IPS-20b (cell line): ENCODE data around the gene DNAH8.
"Not testable (repeated sequence)": the region's sequence is repeated elsewhere in the genome, so short reads cannot be mapped to it uniquely, and the experiment has no call there.

ENCODE experiments used
- H3K27ac ChIP-seq: one replicate; pipeline ENCODE4 v1.5.1; 2013; ENCODE audit warnings: low read length
- H3K27me3 ChIP-seq: 2 replicates; pipeline ENCODE4 v1.6.1; 2013; ENCODE audit warnings: mild to moderate bottlenecking, low read length, inconsistent platforms; ENCODE audit not compliant: insufficient read depth
- H3K36me3 ChIP-seq: 2 replicates; pipeline ENCODE4 v1.6.1; 2013; ENCODE audit warnings: low read depth, mild to moderate bottlenecking, inconsistent platforms, low read length, moderate library complexity; ENCODE audit not compliant: insufficient read depth
- H3K4me1 ChIP-seq: 2 replicates; pipeline ENCODE4 v1.6.1; 2013; ENCODE audit warnings: mild to moderate bottlenecking, control low read depth, inconsistent platforms, low read length, moderate library complexity; ENCODE audit not compliant: insufficient read depth
- H3K4me3 ChIP-seq: 2 replicates; pipeline ENCODE4 v1.5.1; 2013; ENCODE audit warnings: mild to moderate bottlenecking, low read length, inconsistent platforms
- H3K9ac ChIP-seq: 2 replicates; pipeline ENCODE4 v1.6.1; 2013; ENCODE audit warnings: low read depth, mild to moderate bottlenecking, inconsistent platforms, low read length, moderate library complexity
- H3K9me3 ChIP-seq: 2 replicates; pipeline ENCODE4 v1.6.1; 2013; ENCODE audit warnings: mild to moderate bottlenecking, low read depth, low read length, inconsistent platforms; ENCODE audit not compliant: insufficient read depth

The DNAH8 gene

DNA sequence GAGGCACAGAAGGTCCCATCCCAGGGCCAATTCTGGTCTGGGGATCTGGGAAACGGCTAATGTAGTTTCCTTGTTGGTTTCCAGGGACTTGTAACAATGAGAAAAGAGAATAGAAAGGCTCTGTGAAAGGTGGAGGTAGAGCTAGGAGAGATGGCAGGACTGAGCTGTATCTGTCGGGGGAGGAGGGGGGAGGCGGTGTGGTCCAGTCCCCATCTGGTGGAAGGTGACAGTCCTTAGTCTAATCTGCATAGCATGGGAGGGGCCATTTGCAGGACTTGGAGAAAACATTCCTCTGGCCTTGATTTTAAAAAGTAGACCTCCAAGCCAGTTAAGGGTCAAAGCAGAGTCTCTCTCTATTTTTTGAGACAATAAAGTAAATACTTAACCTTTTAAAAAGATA lies 137.1 kb downstream of the DNAH8 start:
- Histone ChIP-seq H3K36me3 (no peaks in the 10 kb centered on the region), H3K9ac (no peak overlapping the region), H3K27ac (no peak overlapping the region), H3K9me3 (no peaks in the 10 kb centered on the region), H3K4me1 (peaks cover 13% of the 10 kb centered on the region; the same call in 1 of the 2 replicates), H3K4me3 (no peak overlapping the region), H3K27me3 (no peaks in the 10 kb centered on the region; the same call in 1 of the 2 replicates)

DNA sequence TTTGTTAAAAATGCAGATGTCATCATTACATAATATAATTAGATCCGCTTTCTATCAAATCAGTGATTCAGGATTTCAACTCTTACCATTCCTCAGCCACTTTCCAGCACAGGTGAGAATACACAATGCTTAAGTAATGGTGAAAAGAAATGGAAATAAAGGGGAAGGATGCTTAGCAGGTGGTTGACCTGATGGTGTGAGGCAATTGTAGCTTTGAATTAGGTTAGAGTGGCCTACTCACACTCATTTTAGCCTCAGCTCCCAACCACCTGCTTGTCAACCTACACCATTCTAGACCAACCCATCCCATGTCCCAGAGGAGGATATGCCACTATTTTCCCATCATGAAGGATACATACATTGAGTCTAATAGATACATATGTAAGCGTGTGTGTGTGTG lies 138.1 kb downstream of the DNAH8 start:
- H3K9ac ChIP-seq: no peak overlapping the region
- no peaks in the 10 kb centered on the region for H3K9me3 ChIP-seq
- H3K4me3 ChIP-seq: no peak overlapping the region
- H3K27me3 ChIP-seq: no peaks in the 10 kb centered on the region
- no peak overlapping the region for H3K27ac ChIP-seq
- peaks cover 13% of the 10 kb centered on the region; the same call in 1 of the 2 replicates for H3K4me1 ChIP-seq
- H3K36me3 ChIP-seq: no peaks in the 10 kb centered on the region

DNA sequence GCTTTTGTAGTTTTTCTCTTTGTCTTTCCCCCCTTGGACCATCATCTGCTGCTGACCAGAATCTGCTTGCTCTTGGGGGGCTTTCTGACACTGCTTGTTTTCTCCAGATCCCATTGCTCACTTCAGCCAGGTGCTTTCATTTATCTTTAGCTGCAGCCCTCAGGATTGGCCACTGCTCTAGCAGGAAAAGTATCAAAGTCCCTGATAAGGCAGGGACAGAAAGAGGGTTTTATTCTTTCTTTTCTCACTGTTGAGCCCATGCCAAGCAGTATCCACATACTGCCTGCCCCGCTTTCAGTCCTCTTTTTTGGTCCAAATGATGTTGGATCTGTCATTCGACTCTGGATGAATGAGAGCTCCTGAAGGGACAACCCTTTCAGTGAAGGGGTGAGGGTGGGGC lies 141.4 kb downstream of the DNAH8 start:
- Histone ChIP-seq H3K4me1 (peaks cover 8% of the 10 kb centered on the region; the same call in 1 of the 2 replicates), H3K9me3 (no peaks in the 10 kb centered on the region), H3K27ac (no peak overlapping the region), H3K9ac (no peak overlapping the region), H3K36me3 (no peaks in the 10 kb centered on the region), H3K4me3 (no peak overlapping the region), H3K27me3 (no peaks in the 10 kb centered on the region)

DNA sequence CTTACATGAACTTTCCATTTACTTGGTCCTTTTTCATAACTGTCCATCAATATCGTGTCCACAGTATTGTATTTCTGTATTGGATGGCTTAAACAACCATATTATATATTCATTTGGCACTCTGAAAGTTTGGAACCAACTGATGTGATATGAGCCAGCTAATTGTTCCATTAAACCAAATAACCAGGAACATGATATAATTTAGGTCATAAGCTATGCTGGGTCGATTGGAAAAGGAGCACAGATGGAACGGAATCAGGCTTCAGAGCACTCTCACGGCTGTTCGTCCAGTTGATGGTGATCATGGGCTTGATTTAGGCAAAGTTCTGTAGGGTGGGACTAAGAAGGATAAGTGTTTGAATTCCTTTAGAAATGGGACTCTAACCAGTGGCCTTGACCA lies 142.7 kb downstream of the DNAH8 start:
- Histone ChIP-seq H3K4me1 (peaks cover 5% of the 10 kb centered on the region; the same call in 1 of the 2 replicates), H3K9ac (no peak overlapping the region), H3K4me3 (no peak overlapping the region), H3K9me3 (no peaks in the 10 kb centered on the region), H3K36me3 (no peaks in the 10 kb centered on the region), H3K27ac (no peak overlapping the region), H3K27me3 (no peaks in the 10 kb centered on the region)

DNA sequence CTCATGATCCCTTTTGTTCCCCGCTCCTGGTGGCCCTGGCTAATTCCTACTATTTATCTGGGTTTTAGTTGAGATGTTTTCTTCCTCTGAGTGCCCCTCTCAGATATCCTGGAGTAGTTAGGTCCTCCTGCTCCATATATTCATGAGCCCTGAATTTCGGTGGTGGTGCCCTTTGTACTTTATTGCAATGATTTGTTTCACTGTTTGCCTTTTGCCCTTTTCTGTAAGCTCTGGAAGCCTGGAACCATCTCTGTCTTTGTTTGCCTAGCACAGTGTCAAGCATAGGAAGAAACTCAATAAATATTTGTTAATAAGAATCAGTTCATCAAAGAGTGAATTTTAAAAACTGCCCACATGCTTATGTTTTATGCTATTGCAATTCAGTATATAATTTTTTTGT lies 144.9 kb downstream of the DNAH8 start:
- H3K4me1 ChIP-seq: no peaks in the 10 kb centered on the region
- H3K9me3 ChIP-seq: no peaks in the 10 kb centered on the region
- no peak overlapping the region for H3K27ac ChIP-seq
- H3K4me3 ChIP-seq: no peak overlapping the region
- H3K9ac ChIP-seq: no peak overlapping the region
- no peaks in the 10 kb centered on the region for H3K27me3 ChIP-seq
- H3K36me3 ChIP-seq: no peaks in the 10 kb centered on the region

DNA sequence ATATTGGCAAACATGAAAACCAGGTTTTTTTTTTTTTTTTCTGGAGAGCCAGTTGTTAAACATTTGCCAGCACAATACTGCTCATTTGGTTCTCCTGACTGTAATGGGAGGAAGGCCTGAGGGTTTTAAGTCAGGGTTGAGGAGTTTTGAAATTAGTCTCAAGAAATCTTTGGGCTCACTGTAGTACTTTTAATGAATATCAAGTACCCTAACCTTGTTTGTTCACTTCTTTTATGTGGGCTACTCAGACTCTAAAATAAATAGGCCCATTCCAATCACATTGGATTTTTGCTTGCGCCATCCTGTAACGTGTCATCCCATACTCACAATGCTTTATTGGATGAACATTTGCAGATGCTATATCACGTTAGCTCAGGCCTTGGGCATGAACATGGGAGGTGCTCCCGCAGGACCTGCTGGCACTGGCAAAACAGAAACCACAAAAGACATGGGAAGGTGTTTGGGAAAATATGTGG lies 146.9 kb downstream of the DNAH8 start:
- H3K27me3 ChIP-seq: no peaks in the 10 kb centered on the region
- no peaks in the 10 kb centered on the region for H3K4me1 ChIP-seq
- H3K36me3 ChIP-seq: no peaks in the 10 kb centered on the region
- no peaks in the 10 kb centered on the region for H3K9me3 ChIP-seq
- H3K9ac ChIP-seq: no peak overlapping the region
- no peak overlapping the region for H3K4me3 ChIP-seq
- no peak overlapping the region for H3K27ac ChIP-seq

DNA sequence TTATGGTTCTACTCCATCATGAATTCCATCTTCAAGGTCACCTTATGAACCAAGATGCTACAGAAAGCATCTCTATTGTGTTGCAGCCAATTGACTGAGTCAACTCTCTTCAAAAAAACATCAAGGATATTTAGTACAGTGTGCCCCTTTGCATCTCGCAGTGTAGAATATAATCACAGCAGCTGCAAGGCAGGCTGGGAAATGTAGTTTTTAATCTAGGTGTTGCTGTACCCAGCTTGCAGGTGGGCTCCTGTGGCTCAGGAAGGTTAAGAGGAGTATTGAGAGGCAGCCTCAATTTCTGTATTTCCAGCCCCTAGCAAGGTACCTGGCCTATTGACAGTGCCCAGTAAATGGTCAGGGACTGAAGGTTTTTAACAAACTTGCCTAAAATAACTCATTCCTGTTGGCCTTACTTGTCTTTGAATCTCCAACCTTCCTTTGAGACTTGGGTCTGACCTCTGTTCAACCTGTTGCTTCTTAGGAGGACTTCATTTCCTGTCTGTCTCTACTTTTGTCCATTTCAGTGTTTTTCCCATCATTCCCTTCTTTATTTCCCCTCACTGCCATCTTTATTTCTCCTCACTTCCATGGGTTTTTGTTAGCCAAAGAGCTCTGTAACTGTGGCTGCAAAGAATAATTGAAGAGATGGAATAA lies 150.5 kb downstream of the DNAH8 start:
- Histone ChIP-seq H3K27me3 (no peaks in the 10 kb centered on the region), H3K9me3 (no peaks in the 10 kb centered on the region), H3K4me3 (no peak overlapping the region), H3K27ac (no peak overlapping the region), H3K4me1 (no peaks in the 10 kb centered on the region), H3K36me3 (no peaks in the 10 kb centered on the region), H3K9ac (no peak overlapping the region)

DNA sequence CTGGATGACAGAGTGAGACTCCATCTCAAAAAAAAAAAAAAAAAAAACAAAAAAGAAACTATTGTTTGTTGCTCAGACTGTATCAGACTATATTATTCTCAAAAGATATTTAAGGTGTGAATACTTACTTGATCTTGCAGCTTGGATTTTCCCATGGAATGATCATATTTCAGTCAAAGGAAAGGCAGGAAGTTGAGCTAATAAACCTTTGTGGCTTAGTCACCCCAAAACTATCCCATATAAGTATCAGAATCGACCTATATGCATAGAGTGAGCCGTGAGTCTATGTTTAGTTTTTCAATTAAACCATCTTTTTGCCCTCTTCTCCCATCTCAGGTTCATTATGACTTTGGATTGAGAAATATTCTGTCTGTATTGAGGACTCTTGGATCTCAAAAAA lies 152.6 kb downstream of the DNAH8 start:
- H3K27ac ChIP-seq: no peak overlapping the region
- no peaks in the 10 kb centered on the region for H3K9me3 ChIP-seq
- H3K9ac ChIP-seq: no peak overlapping the region
- no peak overlapping the region for H3K4me3 ChIP-seq
- H3K27me3 ChIP-seq: no peaks in the 10 kb centered on the region
- no peaks in the 10 kb centered on the region for H3K36me3 ChIP-seq
- no peaks in the 10 kb centered on the region for H3K4me1 ChIP-seq

DNA sequence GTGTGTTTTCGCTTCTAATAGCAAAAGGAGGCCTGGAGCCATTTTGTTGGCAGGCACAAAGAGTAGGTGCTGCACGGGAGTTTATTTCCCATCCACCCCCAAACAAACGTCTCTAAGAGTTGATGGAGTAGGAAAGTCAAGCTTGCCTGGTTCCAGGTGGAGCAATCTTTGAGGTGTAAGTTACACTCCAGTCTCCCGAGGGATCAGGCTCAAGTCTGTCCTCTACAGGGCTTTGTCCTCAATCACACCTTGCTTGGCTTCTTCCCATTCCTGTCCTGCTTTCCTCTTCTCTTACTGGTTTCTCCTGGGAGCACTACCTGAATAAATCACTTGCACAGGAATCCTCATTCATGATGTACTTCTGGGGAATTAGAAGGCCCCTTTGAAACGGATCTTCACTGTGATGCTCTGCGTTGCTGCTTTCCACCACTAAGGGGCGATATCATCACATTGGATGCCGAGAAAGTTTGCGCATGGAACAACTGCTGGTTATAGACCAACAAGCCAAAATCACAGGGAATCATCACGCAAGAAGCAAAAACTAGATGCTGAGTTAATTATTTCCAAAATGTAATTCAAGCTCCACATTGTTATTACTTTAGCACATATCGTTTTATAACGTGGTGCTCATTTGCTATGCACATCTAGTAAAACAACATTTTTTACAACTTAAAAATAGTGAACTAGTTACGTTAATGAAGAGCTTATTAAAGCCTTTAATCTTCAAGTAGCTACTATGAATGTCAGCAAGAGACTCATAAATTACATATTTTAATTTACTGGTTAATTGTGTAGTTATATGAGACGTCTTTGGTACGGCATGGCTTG lies 156.8 kb downstream of the DNAH8 start:
- H3K4me1 ChIP-seq: no peaks in the 10 kb centered on the region
- no peak overlapping the region for H3K9ac ChIP-seq
- no peak overlapping the region for H3K4me3 ChIP-seq
- H3K27ac ChIP-seq: no peak overlapping the region
- H3K9me3 ChIP-seq: no peaks in the 10 kb centered on the region
- no peaks in the 10 kb centered on the region for H3K36me3 ChIP-seq
- no peaks in the 10 kb centered on the region for H3K27me3 ChIP-seq

DNA sequence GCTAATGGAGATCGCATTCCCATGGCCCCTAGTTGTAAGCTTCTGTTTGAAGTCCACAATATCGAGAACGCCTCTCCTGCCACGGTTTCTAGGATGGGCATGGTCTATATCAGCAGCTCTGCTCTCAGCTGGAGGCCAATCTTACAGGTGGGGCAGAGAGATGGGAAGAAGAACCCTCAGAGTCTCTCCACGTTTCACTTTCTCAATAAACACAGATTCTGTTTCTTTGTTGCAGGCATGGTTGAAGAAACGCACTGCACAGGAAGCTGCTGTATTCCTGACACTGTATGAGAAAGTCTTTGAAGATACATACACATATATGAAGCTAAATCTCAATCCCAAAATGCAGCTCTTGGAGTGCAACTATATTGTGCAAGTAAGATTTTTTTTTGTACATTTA lies 157.9 kb downstream of the DNAH8 start:
- Histone ChIP-seq H3K9me3 (no peaks in the 10 kb centered on the region), H3K4me3 (no peak overlapping the region), H3K4me1 (no peaks in the 10 kb centered on the region), H3K27ac (no peak overlapping the region), H3K9ac (no peak overlapping the region), H3K27me3 (no peaks in the 10 kb centered on the region), H3K36me3 (no peaks in the 10 kb centered on the region)

DNA sequence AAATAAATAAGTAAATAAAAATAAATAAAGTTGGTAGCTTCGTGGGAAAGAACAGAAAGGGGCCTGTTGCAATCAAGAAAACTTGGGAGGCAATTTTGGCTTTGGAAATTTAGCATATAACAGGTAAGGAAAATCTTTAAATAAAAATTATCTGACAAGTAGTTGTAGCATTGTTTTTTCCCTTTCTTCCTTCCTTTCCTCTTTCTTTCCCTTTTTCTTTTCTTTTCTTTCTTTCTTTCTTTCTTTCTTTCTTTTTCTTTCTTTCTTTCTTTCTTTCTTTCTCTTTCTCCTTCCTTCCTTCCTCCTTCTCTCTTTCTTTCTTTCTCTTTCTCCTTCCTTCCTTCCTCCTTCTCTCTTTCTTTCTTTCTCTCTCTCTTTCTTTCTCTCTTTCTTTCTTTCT lies 158.7 kb downstream of the DNAH8 start:
- H3K9me3 ChIP-seq, H3K4me3 ChIP-seq: not testable (repeated sequence)

DNA sequence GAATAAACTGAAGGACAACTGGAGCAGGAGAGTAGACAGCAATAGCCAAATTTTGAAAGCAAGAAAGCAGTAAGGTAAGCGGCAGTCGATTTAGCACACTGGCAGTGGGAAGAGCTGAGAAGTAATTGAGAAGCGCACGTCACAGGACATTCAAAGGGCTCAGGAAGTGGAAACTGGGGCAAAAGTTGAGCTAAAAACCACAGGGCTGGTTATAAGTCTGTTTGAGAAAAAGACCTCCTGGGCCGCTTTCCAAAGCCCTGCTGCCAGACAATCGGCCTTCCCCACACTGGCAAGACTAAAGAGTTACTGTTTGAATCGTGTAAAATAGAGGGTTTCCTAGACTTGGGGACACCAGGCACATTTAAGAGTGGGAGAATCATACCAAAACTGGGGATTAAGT lies 161.4 kb downstream of the DNAH8 start:
- no peak overlapping the region for H3K9ac ChIP-seq

More for the DNA sequence above, 158.7 kb downstream of the DNAH8 start:
- not testable (repeated sequence) for H3K27ac ChIP-seq, H3K27me3 ChIP-seq, H3K36me3 ChIP-seq, H3K4me1 ChIP-seq, H3K9ac ChIP-seq

More for the DNA sequence above, 161.4 kb downstream of the DNAH8 start:
- Histone ChIP-seq H3K36me3 (no peaks in the 10 kb centered on the region), H3K27ac (no peak overlapping the region), H3K9me3 (no peaks in the 10 kb centered on the region), H3K4me1 (no peaks in the 10 kb centered on the region), H3K27me3 (no peaks in the 10 kb centered on the region), H3K4me3 (no peak overlapping the region)
